Calu3 (cell line): ENCODE data around the gene TRERF1. TPM values are rescaled to one million over a fixed set of nuclear protein-coding genes. Genes with fewer than 3 reads are reported as not detected.

Experiments
- BruUV-seq: library from RNA; stranded (reverse); fragments of 400-500 nt; replicated peaks from 2 replicates; lab custom pipeline; 2021; lab: Mats Ljungman, UMichigan
- CTCF ChIA-PET: fragments of 300-600 bp; sonication (Branson Sonifier 250); formaldehyde crosslinking; loops from one replicate; lab custom pipeline; 2022; ENCODE audit warnings: antibody characterized with exemption; lab: Charles Lee
- DNase-seq: peaks from one replicate; pipeline ENCODE4 v3.0.0; 2022
- H3K27ac Mint-ChIP-seq: one replicate; pipeline ENCODE4 v1.8.0; 2022; ENCODE audit warnings: mixed read lengths; ENCODE audit not compliant: unreplicated experiment
- H3K27me3 Mint-ChIP-seq: one replicate; pipeline ENCODE4 v1.8.0; 2022; ENCODE audit warnings: mixed read lengths; ENCODE audit not compliant: unreplicated experiment
- H3K36me3 Mint-ChIP-seq: one replicate; pipeline ENCODE4 v1.8.0; 2022; ENCODE audit warnings: mild to moderate bottlenecking, moderate library complexity, mixed read lengths; ENCODE audit not compliant: insufficient read depth, unreplicated experiment
- H3K4me1 Mint-ChIP-seq: one replicate; pipeline ENCODE4 v1.8.0; 2022; ENCODE audit warnings: mild to moderate bottlenecking, low read depth, mixed read lengths; ENCODE audit not compliant: unreplicated experiment
- H3K4me3 Mint-ChIP-seq: one replicate; pipeline ENCODE4 v1.8.0; 2022; ENCODE audit warnings: mild to moderate bottlenecking, low read depth, moderate library complexity, mixed read lengths; ENCODE audit not compliant: unreplicated experiment
- H3K9me3 Mint-ChIP-seq: one replicate; pipeline ENCODE4 v1.8.0; 2022; ENCODE audit warnings: low read depth, mixed read lengths; ENCODE audit not compliant: unreplicated experiment
- intact Hi-C: fragments of 100-400 bp; cut with micrococcal nuclease; formaldehyde crosslinking; loops from one replicate; pipeline ENCODE4 v1.10.0; 2022; ENCODE audit not compliant: unreplicated experiment
- total RNA-seq: library from RNA; stranded (reverse); gene quantifications from 2 replicates; pipeline ENCODE4 v1.2.3, GENCODE V29; 2022
- TF ChIP-seq, protein P1 (sequence below): fragments of 200-600 bp; IDR thresholded peaks from one replicate; pipeline ENCODE4 v1.8.0; 2022; ENCODE audit warnings: antibody characterized with exemption; ENCODE audit not compliant: unreplicated experiment

The TRERF1 gene
- total RNA-seq, 1 experiment from 2014 or later, result 1.4 TPM

GRCh38 chr6:42264852-42265390 lies 186.8 kb downstream of the TRERF1 start:
- Mint-ChIP-seq H3K9me3 (no peaks in the 10 kb centered on the region), H3K27me3 (no peaks in the 10 kb centered on the region), H3K36me3 (no peaks in the 10 kb centered on the region), H3K27ac (no peak overlapping the region), H3K4me1 (no peaks in the 10 kb centered on the region), H3K4me3 (no peak overlapping the region)
- DNase-seq, result no peak
- no TSS peak for BruUV-seq
- CTCF ChIA-PET, result interaction anchor here (0.6 to 1.1 kb wide), 2 partner anchors 142 to 283 kb away, joined by 3 to 4 read pairs; no protein-coding TSS in a partner anchor
- TF ChIP-seq, protein P1, sequence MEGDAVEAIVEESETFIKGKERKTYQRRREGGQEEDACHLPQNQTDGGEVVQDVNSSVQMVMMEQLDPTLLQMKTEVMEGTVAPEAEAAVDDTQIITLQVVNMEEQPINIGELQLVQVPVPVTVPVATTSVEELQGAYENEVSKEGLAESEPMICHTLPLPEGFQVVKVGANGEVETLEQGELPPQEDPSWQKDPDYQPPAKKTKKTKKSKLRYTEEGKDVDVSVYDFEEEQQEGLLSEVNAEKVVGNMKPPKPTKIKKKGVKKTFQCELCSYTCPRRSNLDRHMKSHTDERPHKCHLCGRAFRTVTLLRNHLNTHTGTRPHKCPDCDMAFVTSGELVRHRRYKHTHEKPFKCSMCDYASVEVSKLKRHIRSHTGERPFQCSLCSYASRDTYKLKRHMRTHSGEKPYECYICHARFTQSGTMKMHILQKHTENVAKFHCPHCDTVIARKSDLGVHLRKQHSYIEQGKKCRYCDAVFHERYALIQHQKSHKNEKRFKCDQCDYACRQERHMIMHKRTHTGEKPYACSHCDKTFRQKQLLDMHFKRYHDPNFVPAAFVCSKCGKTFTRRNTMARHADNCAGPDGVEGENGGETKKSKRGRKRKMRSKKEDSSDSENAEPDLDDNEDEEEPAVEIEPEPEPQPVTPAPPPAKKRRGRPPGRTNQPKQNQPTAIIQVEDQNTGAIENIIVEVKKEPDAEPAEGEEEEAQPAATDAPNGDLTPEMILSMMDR, result no peak
- intact Hi-C loops, result loop anchor here (5.0 kb wide), 1 partner anchor 282 kb away; no protein-coding TSS in a partner anchor

- intact Hi-C loops, result loop anchor here (5.0 kb wide), 1 partner anchor 283 kb away; no protein-coding TSS in a partner anchor
- CTCF ChIA-PET, result interaction anchor here (0.6 to 1.1 kb wide), 3 partner anchors 9 to 283 kb away, joined by 3 to 4 read pairs (median 3); no protein-coding TSS in a partner anchor
- no TSS peak for BruUV-seq
These were observed 187.4 kb downstream of the TRERF1 start for GRCh38 chr6:42264162-42264851.

DNA sequence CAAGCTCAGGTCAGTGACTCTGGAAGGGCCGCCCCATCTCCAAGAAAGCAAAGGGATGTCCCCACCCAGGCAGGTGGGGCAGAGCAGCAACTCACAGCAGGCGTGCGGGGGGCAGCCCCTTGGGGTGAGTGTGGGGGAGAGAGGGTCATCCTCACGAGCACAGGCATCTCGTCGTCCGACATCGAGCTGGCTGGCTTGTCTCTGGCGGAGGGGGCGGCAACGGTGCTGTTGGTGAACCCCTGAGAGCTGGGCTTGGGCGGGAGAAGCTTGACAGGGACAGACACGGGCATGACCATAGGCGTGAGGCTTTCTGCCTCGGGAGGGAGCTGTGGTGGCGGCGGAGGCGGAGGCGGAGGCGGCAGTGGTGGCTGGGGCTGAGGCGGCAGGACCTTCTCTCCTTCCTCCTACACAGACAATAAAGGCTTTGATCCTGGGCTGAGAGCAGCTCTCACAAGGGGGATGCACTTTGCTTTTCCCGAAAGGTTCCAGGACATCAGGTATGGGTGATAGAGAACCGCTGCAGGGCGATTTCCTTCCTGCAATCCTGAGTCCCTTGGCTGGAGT lies 188.5 kb downstream of the TRERF1 start:
- no peaks in the 10 kb centered on the region for H3K27me3 Mint-ChIP-seq
- no TSS peak for BruUV-seq
- H3K4me3 Mint-ChIP-seq, result no peak overlapping the region
- H3K27ac Mint-ChIP-seq, result no peak overlapping the region
- TF ChIP-seq, protein P1, result no peak
- CTCF ChIA-PET, result interaction anchor here (0.9 kb wide), 1 partner anchor 10 kb away, joined by 3 read pairs; no protein-coding TSS in a partner anchor
- H3K4me1 Mint-ChIP-seq, result no peaks in the 10 kb centered on the region
- H3K9me3 Mint-ChIP-seq, result no peaks in the 10 kb centered on the region
- intact Hi-C loops, result loop anchor here (5.0 kb wide), 1 partner anchor 284 kb away; no protein-coding TSS in a partner anchor
- H3K36me3 Mint-ChIP-seq, result no peaks in the 10 kb centered on the region
- DNase-seq, result no peak

More at GRCh38 chr6:42264162-42264851, 187.4 kb downstream of the TRERF1 start:
- TF ChIP-seq, protein P1, result no peak
- Mint-ChIP-seq H3K36me3 (no peaks in the 10 kb centered on the region), H3K27me3 (no peaks in the 10 kb centered on the region), H3K9me3 (no peaks in the 10 kb centered on the region), H3K4me3 (no peak overlapping the region), H3K27ac (no peak overlapping the region), H3K4me1 (no peaks in the 10 kb centered on the region)
- DNase-seq, result no peak

- DNase-seq, result peak; percentile 60
- H3K4me1 Mint-ChIP-seq, result no peaks in the 10 kb centered on the region
- H3K36me3 Mint-ChIP-seq, result no peaks in the 10 kb centered on the region
- H3K4me3 Mint-ChIP-seq, result no peak overlapping the region
- no peaks in the 10 kb centered on the region for H3K9me3 Mint-ChIP-seq
- CTCF ChIA-PET, result interaction anchor here (0.5 to 2.5 kb wide), 8 partner anchors 9 to 452 kb away, joined by 3 to 25 read pairs (median 4); no protein-coding TSS in a partner anchor
- intact Hi-C loops, result loop anchor here (1.0 to 5.0 kb wide), 2 partner anchors 271 to 286 kb away; no protein-coding TSS in a partner anchor
- BruUV-seq, result no TSS peak
- TF ChIP-seq, protein P1, result peak; percentile 83
- no peaks in the 10 kb centered on the region for H3K27me3 Mint-ChIP-seq
- H3K27ac Mint-ChIP-seq, result no peak overlapping the region
These were observed 190.8 kb downstream of the TRERF1 start for GRCh38 chr6:42260972-42261371.
